Measurements from ENCODE around the gene TMEM61. TPM values are rescaled to one million over a fixed set of nuclear protein-coding genes. Genes with fewer than 3 reads are reported as not detected.

The TMEM61 gene
- total and polyA plus RNA-seq, 11 donors: 0.48 to 1.2 TPM; not detected in 9

GRCh38 chr1:54952950-54953718, 27.3 kb upstream of the TMEM61 start:
- DNase-seq (no peak), ATAC-seq (no peak)
- no peak overlapping the region for H3K27ac ChIP-seq
- no peaks in the 10 kb centered on the region for H3K36me3 ChIP-seq
- no peak for TF ChIP-seq POLR2A (IDR thresholded peaks at IDR 0.05)
- TF ChIP-seq CTCF (IDR thresholded peaks at IDR 0.05): no peak
- intact Hi-C loops (cut with DNase I): loop anchor here in 1 of 10 donors (5.0 kb wide), 1 partner anchor 69 kb away; no protein-coding TSS in a partner anchor
- H3K9me3 ChIP-seq: peaks cover 0 to 8% (median 0%) of the 10 kb centered on the region in 12 donors
- no peaks in the 10 kb centered on the region for H3K27me3 ChIP-seq
- no peak overlapping the region for H3K4me3 ChIP-seq
- WGBS, 4 donors: 84 to 88% (median 87%) methylated on average over 4 of the region's 4 CpGs
- peaks cover 0 to 13% (median 9%) of the 10 kb centered on the region in 12 donors for H3K4me1 ChIP-seq

- DNase-seq (no peak), ATAC-seq (no peak)
- Histone ChIP-seq H3K27ac (no peak overlapping the region), H3K4me3 (no peak overlapping the region), H3K27me3 (no peaks in the 10 kb centered on the region), H3K9me3 (peaks cover 0 to 9% (median 0%) of the 10 kb centered on the region in 12 donors), H3K36me3 (no peaks in the 10 kb centered on the region), H3K4me1 (peaks cover 0 to 13% (median 9%) of the 10 kb centered on the region in 12 donors)
- no peak for TF ChIP-seq POLR2A (IDR thresholded peaks at IDR 0.05)
- no peak for TF ChIP-seq CTCF (IDR thresholded peaks at IDR 0.05)
- WGBS, 4 donors: 79 to 96% (median 89%) methylated on average over 3 of the region's 3 CpGs
- intact Hi-C loops (cut with DNase I): loop anchor here in 1 of 10 donors (5.0 kb wide), 1 partner anchor 68 kb away; no protein-coding TSS in a partner anchor
Observed at GRCh38 chr1:54953846-54954245, 26.6 kb upstream of the TMEM61 start.

- no peak for TF ChIP-seq POLR2A (IDR thresholded peaks at IDR 0.05)
- no peak for TF ChIP-seq CTCF (IDR thresholded peaks at IDR 0.05)
- Histone ChIP-seq H3K27ac (no peak overlapping the region), H3K9me3 (peaks cover 0 to 9% (median 0%) of the 10 kb centered on the region in 12 donors), H3K4me3 (no peak overlapping the region), H3K27me3 (no peaks in the 10 kb centered on the region), H3K4me1 (peaks cover 0 to 9% (median 5%) of the 10 kb centered on the region in 12 donors), H3K36me3 (no peaks in the 10 kb centered on the region)
- DNase-seq: no peak
- intact Hi-C loops (cut with DNase I): no loop called here
- WGBS, 4 donors: 63 to 72% (median 70%) methylated on average over 1 of the region's 1 CpG
- no peak for ATAC-seq
Observed at GRCh38 chr1:54955359-54955758, 25.1 kb upstream of the TMEM61 start.

- WGBS, 4 donors: 87 to 93% (median 92%) methylated on average over 4 of the region's 4 CpGs
- intact Hi-C loops (cut with DNase I): no loop called here
- no peak for DNase-seq
- Histone ChIP-seq H3K4me1 (no peaks in the 10 kb centered on the region), H3K9me3 (peaks cover 0 to 9% (median 0%) of the 10 kb centered on the region in 12 donors), H3K27me3 (no peaks in the 10 kb centered on the region), H3K4me3 (no peak overlapping the region), H3K27ac (no peak overlapping the region), H3K36me3 (no peaks in the 10 kb centered on the region)
- TF ChIP-seq POLR2A (IDR thresholded peaks at IDR 0.05) (no peak), CTCF (IDR thresholded peaks at IDR 0.05) (no peak)
- no peak for ATAC-seq
Observed at GRCh38 chr1:54956726-54957125, 23.7 kb upstream of the TMEM61 start.
